SK-N-SH treated with all-trans-retinoic acid at 6 μM for 48 hours (cell line): Measurements from ENCODE around the gene TMEM169.

Experiments used
- ATAC-seq: fragments of 200-7000 bp; cut with Tn5 transposase; 3 replicates; pipeline ENCODE4 v1.9.1; 2020; ENCODE audit warnings: mild to moderate bottlenecking, moderate library complexity
- ARNTL ChIP-seq: fragments of 450-650 bp; formaldehyde crosslinking; IDR thresholded peaks from 2 replicates; pipeline ENCODE4 v1.5.0; 2020; ENCODE audit warnings: low read depth, mild to moderate bottlenecking, moderate library complexity, borderline replicate concordance
- BACH2 ChIP-seq: fragments of 250-450 bp; sonication (Bioruptor Pico); IDR thresholded peaks from 2 replicates; pipeline ENCODE4 v1.9.0; 2021; ENCODE audit warnings: mild to moderate bottlenecking, borderline replicate concordance
- CSDC2 ChIP-seq: fragments of 250-450 bp; sonication (Bioruptor Pico); IDR thresholded peaks from 2 replicates; pipeline ENCODE4 v1.5.0; 2020; ENCODE audit warnings: mild to moderate bottlenecking, moderate library complexity
- ESRRG ChIP-seq: fragments of 250-450 bp; sonication (Bioruptor Pico); IDR thresholded peaks from 2 replicates; pipeline ENCODE4 v1.6.1; 2021; ENCODE audit warnings: mild to moderate bottlenecking
- GLIS3 ChIP-seq: fragments of 250-450 bp; sonication (Bioruptor Pico); IDR thresholded peaks from 2 replicates; pipeline ENCODE4 v1.5.0; 2020; ENCODE audit warnings: mild to moderate bottlenecking, moderate library complexity
- ISL1 ChIP-seq: fragments of 250-450 bp; sonication (Bioruptor Pico); IDR thresholded peaks from 2 replicates; pipeline ENCODE4 v2.1.2; 2022; ENCODE audit warnings: mild to moderate bottlenecking, moderate library complexity
- OSR1 ChIP-seq: fragments of 250-450 bp; sonication (Bioruptor Pico); IDR thresholded peaks from 2 replicates; pipeline ENCODE4 v1.8.0; 2022; ENCODE audit warnings: moderate library complexity, mild to moderate bottlenecking, inconsistent platforms
- PPARA ChIP-seq: fragments of 250-450 bp; sonication (Bioruptor Pico); IDR thresholded peaks from 2 replicates; pipeline ENCODE4 v1.5.0; 2020; ENCODE audit warnings: mild to moderate bottlenecking, borderline replicate concordance
- RARB ChIP-seq: fragments of 250-450 bp; sonication (Bioruptor Pico); IDR thresholded peaks from 2 replicates; pipeline ENCODE4 v1.8.0; 2021; ENCODE audit warnings: mild to moderate bottlenecking, moderate library complexity
- SNAI2 ChIP-seq: fragments of 250-450 bp; sonication (Bioruptor Pico); IDR thresholded peaks from 2 replicates; pipeline ENCODE4 v1.5.0; 2020; ENCODE audit warnings: mild to moderate bottlenecking, moderate library complexity
- TOX ChIP-seq: fragments of 250-450 bp; sonication (Bioruptor Pico); IDR thresholded peaks from 2 replicates; pipeline ENCODE4 v1.8.0; 2021; ENCODE audit warnings: mild to moderate bottlenecking, moderate library complexity, borderline replicate concordance
- ZC3H10 ChIP-seq: fragments of 250-450 bp; sonication (Bioruptor Pico); IDR thresholded peaks from 2 replicates; pipeline ENCODE4 v1.5.1; 2021; ENCODE audit warnings: mild to moderate bottlenecking, moderate library complexity
- ZFP3 ChIP-seq: fragments of 250-450 bp; sonication (Bioruptor Pico); IDR thresholded peaks from 2 replicates; pipeline ENCODE4 v1.5.0; 2020; ENCODE audit warnings: mild to moderate bottlenecking, moderate library complexity
- ZFP30 ChIP-seq: fragments of 450-650 bp; formaldehyde crosslinking; IDR thresholded peaks from 2 replicates; pipeline ENCODE4 v1.5.0; 2022; ENCODE audit warnings: mild to moderate bottlenecking, moderate library complexity
- ZNF565 ChIP-seq: fragments of 450-650 bp; formaldehyde crosslinking; conservative IDR thresholded peaks from 2 replicates; pipeline ENCODE4 v1.5.0; 2020; ENCODE audit warnings: low read depth, mild to moderate bottlenecking, moderate library complexity
- ZNF70 ChIP-seq: fragments of 450-650 bp; formaldehyde crosslinking; IDR thresholded peaks from 2 replicates; pipeline ENCODE4 v1.5.0; 2020; ENCODE audit warnings: mild to moderate bottlenecking, moderate library complexity
- ZNF8 ChIP-seq: fragments of 450-650 bp; formaldehyde crosslinking; IDR thresholded peaks from 2 replicates; pipeline ENCODE4 v1.5.0; 2020; ENCODE audit warnings: mild to moderate bottlenecking, moderate library complexity
- TF ChIP-seq, protein P1 (sequence below): fragments of 250-450 bp; sonication (Bioruptor Pico); IDR thresholded peaks from 2 replicates; pipeline ENCODE4 v1.8.0; 2020; ENCODE audit warnings: mild to moderate bottlenecking, moderate library complexity, borderline replicate concordance
- TF ChIP-seq, protein P2 (sequence below): fragments of 250-450 bp; sonication (Bioruptor Pico); IDR thresholded peaks from 2 replicates; pipeline ENCODE4 v1.8.0; 2021; ENCODE audit warnings: low read depth, mild to moderate bottlenecking, moderate library complexity, borderline replicate concordance
- TF ChIP-seq, protein P3 (sequence below): fragments of 250-450 bp; sonication (Bioruptor Pico); IDR thresholded peaks from 2 replicates; pipeline ENCODE4 v1.5.1; 2020; ENCODE audit warnings: low read depth, mild to moderate bottlenecking, moderate library complexity
- TF ChIP-seq, protein P4 (sequence below): fragments of 250-450 bp; sonication (Bioruptor Pico); IDR thresholded peaks from 2 replicates; pipeline ENCODE4 v1.5.0; 2020; ENCODE audit warnings: mild to moderate bottlenecking, moderate library complexity
- TF ChIP-seq, protein P5 (sequence below): fragments of 250-450 bp; sonication (Bioruptor Pico); IDR thresholded peaks from 2 replicates; pipeline ENCODE4 v1.5.1; 2021; ENCODE audit warnings: mild to moderate bottlenecking, moderate library complexity

TMEM169 gene

DNA sequence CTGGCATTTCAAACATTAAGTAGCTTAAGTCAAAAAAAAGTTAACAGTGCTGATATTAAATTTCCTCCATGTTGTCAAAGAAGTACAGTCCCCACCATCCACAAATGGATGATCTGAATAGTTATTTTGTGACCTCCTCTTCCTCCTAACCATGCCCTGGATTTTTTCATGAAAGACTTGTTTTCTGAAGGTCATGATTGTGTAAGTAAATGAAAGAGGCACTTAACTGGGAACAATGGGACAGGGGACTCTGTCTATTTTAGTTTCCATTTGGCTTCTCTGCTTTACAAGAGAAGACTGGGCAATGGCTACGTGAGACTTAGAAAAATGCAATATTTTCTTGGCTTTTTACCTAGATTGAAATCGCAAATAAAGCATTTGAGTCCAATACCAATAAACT lies 32.3 kb upstream of the TMEM169 start:
- no peak for ATAC-seq
- TF ChIP-seq ZNF70 (CRISPR knock-in tag): no peak
- TF ChIP-seq, protein P1, sequence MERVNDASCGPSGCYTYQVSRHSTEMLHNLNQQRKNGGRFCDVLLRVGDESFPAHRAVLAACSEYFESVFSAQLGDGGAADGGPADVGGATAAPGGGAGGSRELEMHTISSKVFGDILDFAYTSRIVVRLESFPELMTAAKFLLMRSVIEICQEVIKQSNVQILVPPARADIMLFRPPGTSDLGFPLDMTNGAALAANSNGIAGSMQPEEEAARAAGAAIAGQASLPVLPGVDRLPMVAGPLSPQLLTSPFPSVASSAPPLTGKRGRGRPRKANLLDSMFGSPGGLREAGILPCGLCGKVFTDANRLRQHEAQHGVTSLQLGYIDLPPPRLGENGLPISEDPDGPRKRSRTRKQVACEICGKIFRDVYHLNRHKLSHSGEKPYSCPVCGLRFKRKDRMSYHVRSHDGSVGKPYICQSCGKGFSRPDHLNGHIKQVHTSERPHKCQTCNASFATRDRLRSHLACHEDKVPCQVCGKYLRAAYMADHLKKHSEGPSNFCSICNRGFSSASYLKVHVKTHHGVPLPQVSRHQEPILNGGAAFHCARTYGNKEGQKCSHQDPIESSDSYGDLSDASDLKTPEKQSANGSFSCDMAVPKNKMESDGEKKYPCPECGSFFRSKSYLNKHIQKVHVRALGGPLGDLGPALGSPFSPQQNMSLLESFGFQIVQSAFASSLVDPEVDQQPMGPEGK (CRISPR knock-in tag): no peak
- TF ChIP-seq ARNTL (CRISPR knock-in tag): no peak
- TF ChIP-seq, protein P2, sequence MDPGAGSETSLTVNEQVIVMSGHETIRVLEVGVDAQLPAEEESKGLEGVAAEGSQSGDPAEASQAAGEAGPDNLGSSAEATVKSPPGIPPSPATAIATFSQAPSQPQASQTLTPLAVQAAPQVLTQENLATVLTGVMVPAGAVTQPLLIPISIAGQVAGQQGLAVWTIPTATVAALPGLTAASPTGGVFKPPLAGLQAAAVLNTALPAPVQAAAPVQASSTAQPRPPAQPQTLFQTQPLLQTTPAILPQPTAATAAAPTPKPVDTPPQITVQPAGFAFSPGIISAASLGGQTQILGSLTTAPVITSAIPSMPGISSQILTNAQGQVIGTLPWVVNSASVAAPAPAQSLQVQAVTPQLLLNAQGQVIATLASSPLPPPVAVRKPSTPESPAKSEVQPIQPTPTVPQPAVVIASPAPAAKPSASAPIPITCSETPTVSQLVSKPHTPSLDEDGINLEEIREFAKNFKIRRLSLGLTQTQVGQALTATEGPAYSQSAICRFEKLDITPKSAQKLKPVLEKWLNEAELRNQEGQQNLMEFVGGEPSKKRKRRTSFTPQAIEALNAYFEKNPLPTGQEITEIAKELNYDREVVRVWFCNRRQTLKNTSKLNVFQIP (CRISPR knock-in tag): no peak
- TF ChIP-seq, protein P3, sequence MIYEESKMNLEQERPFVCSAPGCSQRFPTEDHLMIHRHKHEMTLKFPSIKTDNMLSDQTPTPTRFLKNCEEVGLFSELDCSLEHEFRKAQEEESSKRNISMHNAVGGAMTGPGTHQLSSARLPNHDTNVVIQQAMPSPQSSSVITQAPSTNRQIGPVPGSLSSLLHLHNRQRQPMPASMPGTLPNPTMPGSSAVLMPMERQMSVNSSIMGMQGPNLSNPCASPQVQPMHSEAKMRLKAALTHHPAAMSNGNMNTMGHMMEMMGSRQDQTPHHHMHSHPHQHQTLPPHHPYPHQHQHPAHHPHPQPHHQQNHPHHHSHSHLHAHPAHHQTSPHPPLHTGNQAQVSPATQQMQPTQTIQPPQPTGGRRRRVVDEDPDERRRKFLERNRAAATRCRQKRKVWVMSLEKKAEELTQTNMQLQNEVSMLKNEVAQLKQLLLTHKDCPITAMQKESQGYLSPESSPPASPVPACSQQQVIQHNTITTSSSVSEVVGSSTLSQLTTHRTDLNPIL (CRISPR knock-in tag): no peak
- no peak for TF ChIP-seq RARB
- TF ChIP-seq ZNF565: no peak
- no peak for TF ChIP-seq ZFP3 (CRISPR knock-in tag)
- no peak for TF ChIP-seq ZFP30 (CRISPR knock-in tag)
- no peak for TF ChIP-seq ISL1 (CRISPR knock-in tag)
- TF ChIP-seq BACH2 (CRISPR knock-in tag): no peak
- no peak for TF ChIP-seq GLIS3 (CRISPR knock-in tag)
- TF ChIP-seq, protein P4, sequence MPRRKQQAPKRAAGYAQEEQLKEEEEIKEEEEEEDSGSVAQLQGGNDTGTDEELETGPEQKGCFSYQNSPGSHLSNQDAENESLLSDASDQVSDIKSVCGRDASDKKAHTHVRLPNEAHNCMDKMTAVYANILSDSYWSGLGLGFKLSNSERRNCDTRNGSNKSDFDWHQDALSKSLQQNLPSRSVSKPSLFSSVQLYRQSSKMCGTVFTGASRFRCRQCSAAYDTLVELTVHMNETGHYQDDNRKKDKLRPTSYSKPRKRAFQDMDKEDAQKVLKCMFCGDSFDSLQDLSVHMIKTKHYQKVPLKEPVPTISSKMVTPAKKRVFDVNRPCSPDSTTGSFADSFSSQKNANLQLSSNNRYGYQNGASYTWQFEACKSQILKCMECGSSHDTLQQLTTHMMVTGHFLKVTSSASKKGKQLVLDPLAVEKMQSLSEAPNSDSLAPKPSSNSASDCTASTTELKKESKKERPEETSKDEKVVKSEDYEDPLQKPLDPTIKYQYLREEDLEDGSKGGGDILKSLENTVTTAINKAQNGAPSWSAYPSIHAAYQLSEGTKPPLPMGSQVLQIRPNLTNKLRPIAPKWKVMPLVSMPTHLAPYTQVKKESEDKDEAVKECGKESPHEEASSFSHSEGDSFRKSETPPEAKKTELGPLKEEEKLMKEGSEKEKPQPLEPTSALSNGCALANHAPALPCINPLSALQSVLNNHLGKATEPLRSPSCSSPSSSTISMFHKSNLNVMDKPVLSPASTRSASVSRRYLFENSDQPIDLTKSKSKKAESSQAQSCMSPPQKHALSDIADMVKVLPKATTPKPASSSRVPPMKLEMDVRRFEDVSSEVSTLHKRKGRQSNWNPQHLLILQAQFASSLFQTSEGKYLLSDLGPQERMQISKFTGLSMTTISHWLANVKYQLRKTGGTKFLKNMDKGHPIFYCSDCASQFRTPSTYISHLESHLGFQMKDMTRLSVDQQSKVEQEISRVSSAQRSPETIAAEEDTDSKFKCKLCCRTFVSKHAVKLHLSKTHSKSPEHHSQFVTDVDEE: no peak

DNA sequence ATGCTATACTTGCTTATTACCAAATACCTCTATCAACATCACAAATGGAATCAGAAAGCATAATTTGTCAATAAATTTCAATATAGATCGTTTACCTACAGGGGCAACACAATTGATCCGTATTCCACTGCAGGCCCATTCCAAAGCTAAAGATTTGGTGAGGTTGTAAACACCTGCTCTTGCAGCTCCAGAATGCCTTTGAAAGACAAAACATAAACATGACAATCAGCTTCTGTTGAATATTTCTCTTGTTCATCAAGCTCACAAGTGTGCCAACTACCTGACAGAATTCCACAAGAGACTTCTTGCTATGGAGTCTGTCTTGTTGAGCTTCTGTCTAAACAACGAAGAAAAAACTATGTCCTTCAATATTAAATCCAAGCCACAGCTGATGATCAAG lies 30.4 kb upstream of the TMEM169 start:
- ATAC-seq: no peak
- TF ChIP-seq ZC3H10 (CRISPR knock-in tag) (no peak), ISL1 (CRISPR knock-in tag) (no peak), SNAI2 (CRISPR knock-in tag) (no peak), PPARA (CRISPR knock-in tag) (no peak), ARNTL (CRISPR knock-in tag) (no peak), BACH2 (CRISPR knock-in tag) (no peak), CSDC2 (CRISPR knock-in tag) (no peak), OSR1 (CRISPR knock-in tag) (no peak), ESRRG (CRISPR knock-in tag) (no peak), RARB (no peak), ZFP30 (CRISPR knock-in tag) (no peak)
- TF ChIP-seq, protein P3 (CRISPR knock-in tag): no peak
- TF ChIP-seq, all 23 proteins: peak for 0

DNA sequence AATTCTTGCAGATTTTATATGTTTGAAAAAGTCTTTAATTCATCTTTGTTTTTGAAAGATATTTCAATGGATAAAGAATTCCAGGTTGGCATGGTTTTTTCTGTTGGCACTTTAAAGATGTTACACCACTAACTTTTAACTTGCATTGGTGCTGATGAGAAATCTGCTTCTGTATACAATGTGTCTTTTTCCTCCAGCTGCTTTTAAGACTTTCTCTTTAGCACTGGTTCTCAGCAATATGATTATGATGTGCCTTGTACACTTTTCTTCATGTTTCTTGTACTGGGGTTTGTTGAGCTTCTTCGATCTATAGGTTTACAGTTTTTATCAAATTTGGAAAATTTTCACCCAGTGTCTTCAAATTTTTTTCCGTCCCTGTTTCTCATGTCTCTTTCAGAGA lies 29.3 kb upstream of the TMEM169 start:
- no peak for ATAC-seq
- TF ChIP-seq RARB (no peak), ISL1 (CRISPR knock-in tag) (no peak), SNAI2 (CRISPR knock-in tag) (no peak), OSR1 (CRISPR knock-in tag) (no peak), ZNF565 (no peak), ZFP30 (CRISPR knock-in tag) (no peak), TOX (CRISPR knock-in tag) (no peak), ZNF8 (no peak), ZC3H10 (CRISPR knock-in tag) (no peak), BACH2 (CRISPR knock-in tag) (no peak), ZNF70 (CRISPR knock-in tag) (no peak), ARNTL (CRISPR knock-in tag) (no peak), ESRRG (CRISPR knock-in tag) (no peak)
- TF ChIP-seq, protein P5, sequence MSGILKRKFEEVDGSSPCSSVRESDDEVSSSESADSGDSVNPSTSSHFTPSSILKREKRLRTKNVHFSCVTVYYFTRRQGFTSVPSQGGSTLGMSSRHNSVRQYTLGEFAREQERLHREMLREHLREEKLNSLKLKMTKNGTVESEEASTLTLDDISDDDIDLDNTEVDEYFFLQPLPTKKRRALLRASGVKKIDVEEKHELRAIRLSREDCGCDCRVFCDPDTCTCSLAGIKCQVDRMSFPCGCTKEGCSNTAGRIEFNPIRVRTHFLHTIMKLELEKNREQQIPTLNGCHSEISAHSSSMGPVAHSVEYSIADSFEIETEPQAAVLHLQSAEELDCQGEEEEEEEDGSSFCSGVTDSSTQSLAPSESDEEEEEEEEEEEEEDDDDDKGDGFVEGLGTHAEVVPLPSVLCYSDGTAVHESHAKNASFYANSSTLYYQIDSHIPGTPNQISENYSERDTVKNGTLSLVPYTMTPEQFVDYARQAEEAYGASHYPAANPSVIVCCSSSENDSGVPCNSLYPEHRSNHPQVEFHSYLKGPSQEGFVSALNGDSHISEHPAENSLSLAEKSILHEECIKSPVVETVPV (CRISPR knock-in tag): no peak
- TF ChIP-seq, protein P1 (CRISPR knock-in tag): no peak
- TF ChIP-seq, protein P3 (CRISPR knock-in tag): no peak
